Urothelium cell line (cell line): Measurements from ENCODE around the gene CDIPT.

Experiments used
- DNase-seq: peaks from one replicate; pipeline ENCODE4 v3.0.0; 2011; ENCODE audit warnings: low spot score, mixed read lengths
- FAIRE-seq: peaks from 2 replicates; lab custom pipeline; 2011; peaks lifted over from hg19 to GRCh38; lab: Jason Lieb, UNC

The CDIPT gene

GRCh38 chr16:29812754-29813643 lies 50.0 kb downstream of the CDIPT start:
- no peak for DNase-seq
- no peak for FAIRE-seq

- FAIRE-seq, result no peak
- no peak for DNase-seq
These were observed 50.9 kb downstream of the CDIPT start, which contains the start of gene PRRT2 for GRCh38 chr16:29811896-29812665. PRRT2 (plus strand) TSS chr16:29812193; CDS start chr16:29813055, 862 bp downstream.

- no peak for FAIRE-seq
These were observed 51.7 kb downstream of the CDIPT start for GRCh38 chr16:29811170-29811895.

GRCh38 chr16:29810699-29811169 lies 52.3 kb downstream of the CDIPT start:
- FAIRE-seq (no peak), DNase-seq (no peak)

More at GRCh38 chr16:29811170-29811895, 51.7 kb downstream of the CDIPT start:
- peak; percentile 87 for DNase-seq

- no peak for FAIRE-seq
These were observed 53.0 kb downstream of the CDIPT start for GRCh38 chr16:29809850-29810698.

GRCh38 chr16:29809031-29809747 lies 53.8 kb downstream of the CDIPT start:
- FAIRE-seq (no peak), DNase-seq (no peak)

More at GRCh38 chr16:29809850-29810698, 53.0 kb downstream of the CDIPT start:
- DNase-seq, result no peak
